GM18870 (cell line): ENCODE measurements around the gene GAST.
"Not testable (repeated sequence)": the region's sequence is repeated elsewhere in the genome, so short reads cannot be mapped to it uniquely, and the experiment has no call there.

Source experiments
- ATAC-seq: cut with Tn5 transposase; IDR thresholded peaks from one replicate; pipeline ENCODE4 v1.9.1; 2021; ENCODE audit warnings: moderate library complexity; ENCODE audit not compliant: unreplicated experiment

The GAST gene, protein sequence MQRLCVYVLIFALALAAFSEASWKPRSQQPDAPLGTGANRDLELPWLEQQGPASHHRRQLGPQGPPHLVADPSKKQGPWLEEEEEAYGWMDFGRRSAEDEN

DNA sequence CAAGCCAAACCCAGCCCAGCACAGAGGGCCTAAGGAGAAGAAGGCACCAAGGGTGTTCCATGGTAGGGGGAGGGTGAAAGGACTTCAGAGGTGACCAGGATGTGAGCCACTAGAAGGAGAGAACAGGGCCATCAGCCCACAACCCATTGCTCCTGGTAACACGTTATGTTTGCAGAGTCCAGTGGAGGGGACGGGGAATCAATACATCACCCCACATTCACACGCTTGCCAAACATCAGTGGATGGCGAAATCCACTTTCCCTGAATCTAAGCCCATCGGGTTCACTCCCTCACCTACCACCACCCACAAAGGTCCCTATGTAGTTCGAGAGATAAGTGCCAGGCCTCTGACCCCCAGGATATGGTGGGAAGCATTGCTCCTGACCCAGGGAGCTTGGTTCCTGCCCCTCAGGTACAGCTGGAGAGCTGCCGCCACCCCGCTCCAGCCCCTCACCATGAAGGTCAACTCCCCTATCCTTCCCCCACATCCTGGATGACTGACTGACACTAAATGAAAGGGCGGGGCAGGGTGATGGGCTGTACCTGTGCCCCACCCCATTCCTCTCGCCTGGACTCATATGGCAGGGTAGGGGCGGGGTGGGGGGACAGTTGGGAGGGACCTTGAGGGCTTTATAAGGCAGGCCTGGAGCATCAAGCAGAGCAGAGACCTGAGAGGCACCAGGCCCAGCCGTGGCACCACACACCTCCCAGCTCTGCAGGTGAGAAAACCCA lies at the start of gene GAST:
GAST (plus strand) TSS at position 663 of the 732 bp plus-strand sequence. CDS start 3,106 bp downstream, outside the sequence.
- ATAC-seq, result no peak

DNA sequence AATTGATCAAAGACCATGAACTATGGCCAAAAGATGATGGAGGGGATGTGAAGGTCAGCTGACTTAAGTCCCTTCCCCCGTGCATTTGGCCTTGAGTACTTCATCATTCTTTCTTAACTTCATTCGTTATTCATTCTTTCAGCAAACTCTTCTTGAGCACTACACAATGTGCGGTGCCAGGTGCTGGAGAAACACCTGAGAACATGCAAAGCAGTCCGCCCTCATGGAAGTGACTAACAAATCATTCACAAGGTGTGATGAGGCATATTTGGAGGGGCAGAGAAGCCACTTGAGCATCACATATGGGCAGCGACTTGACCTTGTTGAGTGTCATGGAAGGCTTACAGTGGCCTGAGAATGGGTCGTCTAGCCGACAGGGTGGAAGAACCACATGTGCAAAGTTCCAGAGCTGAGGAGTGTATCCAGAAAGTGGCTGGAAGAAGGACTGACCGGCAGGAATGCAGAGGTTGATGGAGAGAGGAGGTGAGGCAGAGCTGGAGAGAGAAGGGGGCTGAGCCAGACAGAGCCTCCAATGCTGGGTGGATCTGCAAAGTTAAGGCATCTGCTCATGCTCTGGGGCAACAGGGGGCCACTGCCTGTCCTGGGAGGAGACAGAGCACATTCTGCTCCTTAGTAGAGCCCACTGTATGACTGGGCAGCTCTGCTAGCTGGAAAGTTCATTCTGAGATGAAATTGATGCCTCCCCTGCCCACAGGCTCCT lies 48.5 kb upstream of the GAST start:
- ATAC-seq, result no peak

DNA sequence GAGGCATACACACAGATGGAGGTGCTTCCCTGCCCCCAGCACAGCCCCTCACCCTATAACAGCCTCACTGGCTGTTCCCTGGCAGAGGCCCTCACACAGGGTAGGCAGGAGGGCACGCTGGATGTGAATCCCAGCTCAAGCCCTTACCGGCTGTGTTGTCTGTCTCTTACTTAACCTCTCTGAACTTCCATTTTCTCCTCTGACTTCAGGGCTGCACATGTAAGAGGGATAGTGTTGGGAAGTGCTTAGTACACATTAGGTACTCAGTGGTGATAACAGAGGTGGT lies 48.0 kb upstream of the GAST start:
- ATAC-seq, result no peak

DNA sequence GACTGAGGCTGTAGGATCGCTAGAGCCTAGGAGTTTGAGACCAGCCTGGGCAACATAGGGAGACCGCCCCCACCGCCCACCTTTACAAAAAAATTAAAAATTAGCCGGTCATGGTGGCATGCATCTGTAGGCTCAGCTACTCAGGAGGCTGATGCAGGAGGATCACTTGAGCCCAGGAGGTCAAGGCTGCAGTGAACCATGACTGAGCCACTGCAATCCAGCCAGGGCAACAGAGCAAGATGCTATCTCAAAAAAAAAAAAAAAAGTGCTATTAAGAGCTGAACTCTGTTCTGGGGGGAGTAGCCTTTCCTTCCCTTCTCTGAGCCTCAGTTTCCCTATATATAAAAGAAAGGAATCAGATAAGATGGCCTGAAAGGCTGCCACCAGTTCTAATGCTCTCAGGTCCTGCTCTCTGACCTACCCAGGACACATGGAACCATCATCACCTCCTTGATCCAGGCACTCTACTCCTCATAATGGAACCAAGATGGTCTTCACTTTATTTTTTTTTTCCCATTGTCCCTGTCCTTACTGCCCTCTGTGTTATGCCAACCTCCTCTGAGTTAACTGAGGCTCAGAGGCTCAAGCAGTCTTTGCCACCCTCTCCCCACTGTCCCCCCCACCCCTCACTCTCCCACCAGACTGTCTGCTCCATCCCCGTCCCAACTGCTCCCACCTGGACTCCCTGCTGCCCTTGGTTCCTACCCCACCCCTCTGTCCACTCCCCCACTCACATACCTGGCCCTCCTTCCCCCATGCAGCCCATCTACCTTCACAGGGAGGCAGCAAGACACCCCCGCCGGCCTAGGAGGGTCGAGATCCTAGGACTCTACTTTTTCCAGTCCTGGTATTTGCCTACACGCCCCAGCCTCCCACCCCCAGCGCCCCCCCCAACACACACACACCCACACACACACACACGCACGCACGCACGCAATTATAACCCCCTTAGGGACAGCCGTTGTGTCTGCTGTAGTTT lies 47.3 kb upstream of the GAST start:
- ATAC-seq, result no peak

DNA sequence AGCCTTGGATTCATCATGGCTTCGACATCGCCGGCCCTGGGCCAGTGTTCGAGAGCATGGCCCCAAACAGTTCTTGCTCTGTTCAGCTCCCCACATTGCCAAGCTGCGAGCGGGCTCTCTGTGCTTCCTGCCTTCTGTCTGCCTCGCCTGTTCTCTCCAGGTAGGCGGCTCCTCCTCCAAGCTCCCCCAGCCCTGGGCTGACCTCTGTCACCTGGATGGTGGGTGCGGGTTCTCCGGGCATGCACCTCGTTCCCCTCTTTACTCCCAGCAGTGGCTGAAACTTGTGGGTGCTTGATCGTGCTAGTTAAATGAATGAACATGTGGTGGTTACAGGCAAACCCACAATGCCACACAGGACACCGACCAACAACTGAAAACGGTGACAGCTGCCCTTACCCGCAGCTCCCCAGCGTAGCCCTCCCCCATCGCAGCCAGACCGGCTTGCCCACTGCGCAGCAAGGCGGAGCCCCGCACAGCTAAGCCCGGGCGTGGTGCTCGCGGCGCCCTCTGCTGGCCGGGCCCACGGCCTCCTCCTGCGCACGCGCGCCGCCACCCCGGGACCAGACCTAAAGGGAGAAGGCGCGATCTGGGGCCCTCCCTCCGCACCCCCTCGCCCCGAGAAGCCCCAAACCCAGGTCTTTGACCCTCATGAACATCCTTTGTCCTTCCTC lies 46.4 kb upstream of the GAST start:
- ATAC-seq, result peak; percentile 36

DNA sequence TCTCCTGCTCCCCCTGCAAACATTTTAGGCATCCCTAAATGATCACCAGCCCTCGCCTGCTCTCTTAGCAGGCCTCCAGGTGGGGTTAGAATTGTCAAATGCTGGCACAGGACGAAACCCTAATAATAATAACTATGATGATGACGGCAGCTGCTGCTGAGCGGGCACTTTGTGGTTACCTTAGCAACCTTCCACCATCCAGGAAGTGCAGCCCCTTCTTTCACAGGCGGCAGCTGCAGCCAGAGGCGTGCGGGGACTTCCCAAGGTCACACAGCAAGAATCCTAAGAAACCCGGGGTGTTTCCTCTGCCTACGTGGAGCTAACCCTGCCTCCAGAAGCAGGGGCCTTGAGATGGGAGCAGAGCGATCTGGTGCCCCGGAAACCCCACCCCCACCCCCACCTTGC lies 45.9 kb upstream of the GAST start:
- peak; percentile 43 for ATAC-seq

DNA sequence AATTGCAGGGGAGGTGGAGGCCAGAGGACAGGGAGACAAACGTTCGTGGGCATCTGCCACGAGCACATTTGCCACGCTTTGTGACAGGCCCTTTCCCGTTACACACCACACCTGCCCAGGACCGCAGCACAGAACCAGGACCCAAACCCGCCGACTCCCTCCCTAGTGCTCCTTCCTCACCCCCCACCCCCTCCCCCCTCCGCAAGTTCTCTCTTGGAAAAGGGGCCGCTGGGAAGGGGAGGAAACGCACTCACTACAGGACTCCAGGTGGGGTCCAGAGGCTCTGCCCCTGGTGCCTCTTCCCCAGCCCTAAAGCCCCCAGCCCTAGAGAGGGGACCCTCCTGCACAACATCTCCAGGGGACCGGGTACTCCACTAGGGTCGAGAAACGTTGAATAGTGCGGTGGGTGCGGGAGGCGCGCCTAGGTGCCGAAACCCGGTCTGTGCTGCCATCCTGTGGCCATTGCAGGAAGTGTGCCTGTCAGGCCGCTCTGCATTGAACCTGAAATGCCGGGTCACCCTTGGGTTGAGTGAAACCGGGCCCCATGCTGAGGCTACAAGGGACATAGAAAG lies 45.3 kb upstream of the GAST start:
- ATAC-seq, result peak; percentile 42

DNA sequence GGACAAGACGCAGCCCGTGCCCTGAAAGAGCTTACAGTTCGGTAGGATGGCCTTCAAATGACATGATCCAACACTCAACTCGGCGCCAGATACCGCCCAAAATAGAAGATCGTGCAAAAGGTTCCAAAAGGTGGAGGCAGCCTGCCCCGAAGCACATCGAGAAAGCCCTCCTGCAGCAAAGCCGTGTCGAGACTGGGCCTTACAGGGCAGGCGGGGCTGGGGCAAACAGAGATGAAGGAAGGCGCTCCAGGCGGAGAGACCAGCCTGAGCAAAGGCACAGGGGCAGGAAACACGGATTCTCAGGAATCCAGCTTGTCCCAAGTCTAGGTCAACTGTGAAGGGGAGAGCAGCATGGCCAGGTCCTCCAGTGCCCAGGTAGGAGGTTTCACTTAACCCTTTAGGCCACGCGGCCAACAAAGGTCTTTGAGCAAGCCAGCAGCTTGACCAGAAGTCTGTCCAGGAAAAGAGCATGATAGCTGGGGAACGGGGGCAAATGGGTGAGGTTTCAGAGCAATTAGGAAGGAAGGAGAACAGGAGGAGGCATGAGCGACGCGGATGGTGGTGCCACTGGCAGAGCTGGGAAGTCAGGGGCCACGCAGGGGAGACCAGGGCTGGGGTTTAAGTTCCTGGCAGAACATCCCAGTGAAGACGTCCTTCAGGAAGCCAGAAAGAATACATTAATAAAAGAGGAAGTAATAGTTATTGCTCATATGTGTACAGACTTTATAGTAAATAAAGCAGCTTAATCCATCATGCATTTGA lies 44.7 kb upstream of the GAST start:
- ATAC-seq, result no peak

DNA sequence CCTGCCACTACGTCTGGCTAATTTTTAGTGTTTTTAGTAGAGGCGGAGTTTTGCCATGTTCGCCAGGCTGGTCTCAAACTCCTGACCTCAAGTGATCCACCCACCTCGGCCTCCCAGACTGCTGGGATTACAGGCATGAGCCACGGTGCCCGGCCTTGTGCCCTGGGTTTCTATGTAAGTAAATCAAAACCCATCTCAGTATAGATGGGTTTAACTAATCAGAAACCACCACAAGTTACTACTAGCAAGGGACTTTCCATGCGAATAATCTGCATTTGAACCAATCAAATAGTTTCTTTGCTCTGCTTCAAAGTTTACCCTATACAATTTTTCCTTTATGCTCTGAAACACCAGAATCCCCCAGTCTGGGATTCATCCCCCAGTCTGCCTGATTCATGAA lies 40.0 kb upstream of the GAST start:
- no peak for ATAC-seq

DNA sequence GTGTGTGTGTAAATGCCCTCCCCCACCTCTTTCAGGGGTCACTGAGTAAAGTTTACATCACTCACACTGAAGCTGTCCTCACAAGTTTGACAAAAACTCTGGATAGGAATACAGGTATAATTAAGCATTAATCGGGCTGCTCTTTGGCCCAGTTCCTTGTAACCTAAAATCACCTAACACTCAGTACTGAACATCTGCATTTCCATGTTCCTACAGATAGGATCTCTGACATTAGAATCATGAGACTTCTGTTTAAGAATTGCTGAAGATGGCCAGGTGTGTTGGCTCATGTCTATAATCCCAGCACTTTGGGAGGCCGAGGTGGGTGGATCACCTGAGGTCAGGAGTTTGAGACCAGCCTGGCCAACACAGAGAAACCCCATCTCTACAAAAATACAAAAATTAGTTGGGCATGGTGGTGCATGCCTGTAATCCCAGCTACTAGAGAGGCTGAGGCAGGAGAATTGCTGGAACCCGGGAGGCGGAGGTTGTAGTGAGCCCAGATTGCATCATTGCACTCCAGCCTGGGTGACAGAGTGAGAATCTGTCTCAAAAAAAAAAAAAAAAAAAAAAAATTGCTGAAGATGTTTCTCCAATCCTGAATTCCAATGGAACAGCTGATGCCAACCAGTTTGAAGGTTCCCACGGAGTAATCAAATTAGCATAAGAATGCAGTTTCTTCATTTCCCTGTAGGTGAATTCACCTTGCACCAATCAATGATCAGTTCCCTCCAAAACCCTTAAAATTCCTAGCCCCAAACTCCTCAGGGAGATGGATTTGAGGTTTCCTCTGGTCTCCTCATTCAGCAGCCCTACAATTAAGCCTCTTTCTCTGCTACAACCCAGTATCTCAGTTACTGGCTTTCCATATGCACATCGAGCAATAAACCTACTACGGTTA lies 36.7 kb upstream of the GAST start:
- not testable (repeated sequence) for ATAC-seq

DNA sequence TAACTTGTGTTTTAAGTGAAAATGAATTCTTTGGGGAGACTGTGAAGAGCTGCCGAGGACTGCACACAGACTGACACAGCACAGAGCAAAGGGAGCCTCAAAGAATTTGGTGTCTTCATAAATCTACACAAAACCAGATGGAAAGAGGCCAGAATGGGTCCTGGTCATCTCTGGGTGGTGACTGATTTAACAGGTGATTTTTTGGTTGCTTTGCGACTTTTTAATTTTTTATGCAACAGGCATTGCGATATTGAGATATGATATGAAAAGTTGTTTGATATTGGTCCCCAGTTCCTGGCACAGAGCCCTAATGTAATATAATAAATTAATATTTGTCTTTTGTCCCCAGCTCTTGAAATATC lies 36.1 kb upstream of the GAST start:
- ATAC-seq, result peak; percentile 2

DNA sequence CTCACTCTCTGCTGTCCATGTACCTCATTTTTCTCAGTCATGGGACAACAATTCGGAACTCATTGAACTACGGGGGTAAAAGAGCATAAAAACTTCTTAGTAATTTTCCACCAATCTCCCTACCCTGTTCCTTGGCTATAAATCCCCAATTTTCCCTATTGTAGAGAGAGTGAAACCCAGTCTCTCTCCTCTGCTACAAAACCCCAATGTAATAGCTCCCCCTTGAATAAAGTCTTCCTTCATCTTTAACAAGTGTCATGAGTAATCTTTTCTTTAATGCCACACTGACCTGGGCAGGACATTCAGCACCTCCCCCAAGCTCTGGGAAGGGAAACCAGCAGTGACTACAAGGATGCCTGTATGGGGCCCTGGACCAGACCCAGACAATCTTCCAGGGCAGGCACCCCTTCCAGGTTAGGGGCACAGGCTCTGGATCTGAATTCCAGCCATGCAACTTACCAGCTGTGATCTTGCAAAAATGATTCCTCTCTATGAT lies 33.7 kb upstream of the GAST start:
- peak; percentile 15 for ATAC-seq

DNA sequence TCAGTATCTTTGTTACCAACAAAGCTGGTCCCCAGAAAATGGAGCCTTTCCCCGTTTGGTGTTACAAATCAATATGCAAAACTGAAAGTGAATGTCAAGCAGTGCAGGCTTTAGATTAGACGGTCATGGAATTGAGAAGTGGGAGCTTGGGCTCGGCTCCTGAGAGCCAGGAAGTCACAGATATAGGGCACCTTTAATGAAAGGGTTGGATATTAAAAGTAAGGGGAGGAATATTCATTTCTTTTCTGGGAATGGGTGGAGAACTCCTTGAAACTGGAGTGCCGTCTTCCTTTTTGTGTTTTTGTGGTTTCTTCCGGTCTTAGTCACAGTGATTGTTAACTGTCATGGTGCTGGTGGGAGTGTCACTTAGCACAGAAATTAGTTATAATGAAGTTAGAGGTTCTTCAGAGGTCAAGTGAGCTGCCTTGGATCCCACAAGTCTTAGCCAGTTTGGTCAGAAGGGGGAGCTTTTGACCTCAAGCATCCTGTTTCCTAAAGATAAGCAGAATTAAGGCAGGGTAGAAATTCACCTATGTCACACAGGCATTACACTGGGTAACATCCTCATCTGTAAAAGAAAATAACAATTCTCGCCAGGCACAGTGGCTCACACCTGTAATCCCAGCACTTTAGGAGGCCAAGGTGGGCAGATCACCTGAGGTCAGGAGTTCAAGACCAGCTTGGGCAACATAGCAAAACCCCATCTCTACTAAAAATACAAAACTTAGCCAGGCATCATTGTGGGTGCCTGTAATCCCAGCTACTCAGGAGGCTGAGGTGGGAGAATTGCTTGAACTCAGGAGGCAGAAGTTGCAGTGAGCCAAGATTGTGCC lies 33.0 kb upstream of the GAST start:
- ATAC-seq, result peak; percentile 55

DNA sequence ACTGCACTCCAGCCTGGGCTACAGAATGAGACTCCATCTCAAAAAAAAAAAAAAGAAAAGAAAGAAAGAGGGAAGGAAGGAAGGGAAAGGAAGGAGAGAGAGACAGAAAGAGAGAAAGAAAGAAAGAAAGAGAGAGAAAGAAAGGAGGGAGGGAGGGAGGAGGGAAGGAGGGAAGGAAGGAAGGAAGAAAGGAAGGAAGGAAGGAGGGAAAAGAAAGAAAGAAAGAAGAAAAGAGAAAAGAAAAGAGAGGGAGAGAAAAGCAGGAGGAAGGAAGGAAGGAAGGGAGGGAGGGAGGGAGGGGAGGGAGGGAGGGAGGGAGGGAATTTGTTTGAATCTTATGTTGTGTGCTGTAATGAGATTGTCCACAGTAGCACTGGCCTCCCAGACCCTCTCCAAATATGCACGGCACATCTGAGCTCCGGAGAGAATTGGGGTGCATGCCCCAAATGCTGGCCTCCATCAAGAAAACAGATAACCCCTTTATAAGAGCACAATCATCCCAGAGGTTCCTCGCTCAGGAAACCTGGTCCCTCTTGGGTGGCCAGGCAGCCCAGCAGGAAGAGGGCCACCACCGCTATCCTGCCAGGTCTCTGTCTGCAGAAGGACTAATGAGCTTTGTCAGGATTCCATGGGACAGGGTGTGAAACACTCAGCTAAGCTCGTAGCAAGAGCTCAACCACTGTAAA lies 32.2 kb upstream of the GAST start:
- no peak for ATAC-seq

DNA sequence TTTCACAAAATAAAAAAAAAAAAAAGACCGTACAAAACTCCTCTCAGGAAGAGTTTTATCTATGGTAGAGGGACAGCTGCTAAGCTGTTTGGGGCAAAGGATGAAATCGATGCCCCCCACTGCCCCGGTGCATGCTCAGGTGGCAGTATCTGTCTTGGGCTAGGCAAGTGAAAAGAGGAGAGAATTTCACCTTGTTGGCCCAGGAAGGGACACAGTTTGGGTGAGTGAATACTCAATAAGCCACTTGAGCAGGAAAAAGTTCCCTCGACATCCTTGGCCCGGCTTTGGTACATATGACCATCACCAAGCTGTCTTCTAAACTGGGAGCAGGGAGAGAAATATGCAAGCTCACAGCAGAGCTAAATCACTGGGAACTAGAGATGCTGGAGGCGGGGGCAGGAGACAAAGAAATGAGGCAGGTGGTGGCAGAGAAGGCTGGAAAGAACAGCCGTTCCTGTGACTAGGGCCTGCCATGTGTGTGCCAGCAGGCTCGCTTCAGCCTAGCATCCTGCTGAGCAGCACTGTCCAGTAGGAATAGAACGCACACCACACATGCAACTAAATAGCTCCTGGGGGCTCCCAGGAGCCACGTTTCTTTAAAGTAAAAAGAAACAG lies 31.6 kb upstream of the GAST start:
- ATAC-seq, result no peak

DNA sequence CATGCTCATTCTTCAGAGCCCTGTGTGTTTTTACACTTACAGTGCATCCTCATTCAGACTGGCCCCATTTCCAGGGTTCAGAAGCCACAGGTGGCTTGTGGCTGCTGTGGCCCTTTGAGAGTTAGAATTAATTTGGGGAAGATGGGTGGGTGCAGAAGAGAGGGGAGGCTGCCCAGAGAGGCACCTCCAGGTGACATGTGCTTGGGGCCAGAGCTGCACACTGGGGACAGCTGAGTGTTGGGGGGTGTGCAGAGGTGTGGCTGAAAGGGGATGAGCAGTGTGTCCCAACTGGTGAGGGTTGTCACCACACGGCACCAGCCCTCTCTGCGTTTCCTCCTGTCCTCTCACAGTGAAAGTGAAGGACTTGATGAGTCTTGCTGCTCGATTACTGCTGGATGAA lies 30.4 kb upstream of the GAST start:
- no peak for ATAC-seq

DNA sequence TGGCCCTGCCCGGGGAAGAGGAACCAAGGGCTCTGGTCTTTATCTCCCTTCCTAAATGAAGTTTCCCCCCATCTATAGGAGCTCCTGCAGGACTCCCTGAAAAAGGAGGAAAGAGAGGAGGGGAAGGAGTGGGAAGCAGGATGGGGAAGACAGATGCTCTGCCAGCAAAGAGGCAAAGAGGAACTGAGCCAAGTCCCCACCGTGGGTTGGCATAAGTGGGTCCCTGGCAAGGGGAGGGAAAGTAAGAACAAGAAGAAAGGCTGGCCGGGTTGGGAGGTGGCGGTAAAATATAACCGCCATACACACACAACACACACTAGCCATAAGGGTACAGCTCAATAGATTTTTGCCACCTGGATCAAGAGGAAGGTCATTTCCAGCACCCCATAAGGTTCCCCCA lies 29.5 kb upstream of the GAST start:
- ATAC-seq, result no peak
